UCSD-AML1 (cell line): ENCODE measurements around the gene HGFAC.

ENCODE experiments used
- DNase-seq: peaks from one replicate; lab custom pipeline; 2025; ENCODE audit not compliant: unreplicated experiment; lab: John Stamatoyannopoulos, UW

The HGFAC gene

GRCh38 chr4:3441501-3442459, at the start of gene HGFAC:
TSS of gene HGFAC (plus strand) at chr4:3441968. CDS start at chr4:3442002, 34 bp downstream.
- no peak for DNase-seq

GRCh38 chr4:3392321-3392720, 49.4 kb upstream of the HGFAC start:
- no peak for DNase-seq

GRCh38 chr4:3393171-3393570, 48.6 kb upstream of the HGFAC start:
- no peak for DNase-seq

- DNase-seq = no peak
Observed at GRCh38 chr4:3396600-3396999, 45.2 kb upstream of the HGFAC start.

- DNase-seq = no peak
Observed at GRCh38 chr4:3397128-3397527, 44.6 kb upstream of the HGFAC start.

GRCh38 chr4:3399277-3400194, 42.2 kb upstream of the HGFAC start:
- no peak for DNase-seq

- DNase-seq = no peak
Observed at GRCh38 chr4:3401436-3402171, 40.2 kb upstream of the HGFAC start.

GRCh38 chr4:3402491-3403347, 39.0 kb upstream of the HGFAC start:
- DNase-seq = no peak

- no peak for DNase-seq
Observed at GRCh38 chr4:3403348-3403906, 38.3 kb upstream of the HGFAC start.

GRCh38 chr4:3404546-3404945, 37.2 kb upstream of the HGFAC start:
- DNase-seq = no peak

- no peak for DNase-seq
Observed at GRCh38 chr4:3405176-3405575, 36.6 kb upstream of the HGFAC start.

GRCh38 chr4:3406021-3406420, 35.7 kb upstream of the HGFAC start:
- DNase-seq = no peak

GRCh38 chr4:3406431-3406830, 35.3 kb upstream of the HGFAC start:
- no peak for DNase-seq

- no peak for DNase-seq
Observed at GRCh38 chr4:3407171-3407771, 34.5 kb upstream of the HGFAC start.

GRCh38 chr4:3407930-3408792, 33.6 kb upstream of the HGFAC start:
- DNase-seq = no peak

GRCh38 chr4:3408793-3409330, 32.9 kb upstream of the HGFAC start:
- DNase-seq = no peak

- DNase-seq = no peak
Observed at GRCh38 chr4:3409571-3410091, 32.1 kb upstream of the HGFAC start.
